IPS-18c (cell line): Measurements from ENCODE around the gene IFNLR1.

Experiments
- H3K4me3 ChIP-seq: 2 replicates; pipeline ENCODE4 v1.7.0; 2013; ENCODE audit warnings: low read depth, mild to moderate bottlenecking, low read length, moderate library complexity; ENCODE audit not compliant: insufficient read depth
- H3K9me3 ChIP-seq: one replicate; pipeline ENCODE4 v1.6.1; 2013; ENCODE audit warnings: mild to moderate bottlenecking, low read length, moderate library complexity; ENCODE audit not compliant: control insufficient read depth, insufficient read depth

Gene IFNLR1

GRCh38 chr1:24186993-24187790 lies at the start of gene IFNLR1:
Gene IFNLR1 (minus strand): TSS chr1:24187289. CDS start chr1:24187248, 41 bp downstream.
- no peaks in the 10 kb centered on the region for H3K9me3 ChIP-seq
- peak within 1 kb of the TSS; percentile 61 for H3K4me3 ChIP-seq

GRCh38 chr1:24235921-24236788 lies 49.1 kb upstream of the IFNLR1 start:
- Histone ChIP-seq H3K9me3 (peaks cover 2% of the 10 kb centered on the region), H3K4me3 (no peak overlapping the region)

- H3K9me3 ChIP-seq, result no peaks in the 10 kb centered on the region
- H3K4me3 ChIP-seq, result no peak overlapping the region
Observed at GRCh38 chr1:24233684-24234600, 46.9 kb upstream of the IFNLR1 start.

GRCh38 chr1:24231701-24232100 lies 44.6 kb upstream of the IFNLR1 start:
- Histone ChIP-seq H3K9me3 (no peaks in the 10 kb centered on the region), H3K4me3 (no peak overlapping the region)

- no peaks in the 10 kb centered on the region for H3K9me3 ChIP-seq
Observed at GRCh38 chr1:24228311-24228710, 41.2 kb upstream of the IFNLR1 start.

GRCh38 chr1:24226749-24227148 lies 39.7 kb upstream of the IFNLR1 start:
- Histone ChIP-seq H3K4me3 (no peak overlapping the region), H3K9me3 (no peaks in the 10 kb centered on the region)

More at GRCh38 chr1:24228311-24228710, 41.2 kb upstream of the IFNLR1 start:
- H3K4me3 ChIP-seq, result no peak overlapping the region

GRCh38 chr1:24224761-24225160 lies 37.7 kb upstream of the IFNLR1 start:
- H3K9me3 ChIP-seq, result no peaks in the 10 kb centered on the region
- no peak overlapping the region for H3K4me3 ChIP-seq

- H3K4me3 ChIP-seq, result no peak overlapping the region
- no peaks in the 10 kb centered on the region for H3K9me3 ChIP-seq
Observed at GRCh38 chr1:24224086-24224485, 37.0 kb upstream of the IFNLR1 start.

GRCh38 chr1:24222793-24223192 lies 35.7 kb upstream of the IFNLR1 start:
- Histone ChIP-seq H3K4me3 (no peak overlapping the region), H3K9me3 (no peaks in the 10 kb centered on the region)

- Histone ChIP-seq H3K4me3 (no peak overlapping the region), H3K9me3 (no peaks in the 10 kb centered on the region)
Observed at GRCh38 chr1:24222008-24222605, 35.0 kb upstream of the IFNLR1 start.

GRCh38 chr1:24221246-24221645 lies 34.2 kb upstream of the IFNLR1 start:
- H3K4me3 ChIP-seq, result no peak overlapping the region
- no peaks in the 10 kb centered on the region for H3K9me3 ChIP-seq

- no peak overlapping the region for H3K4me3 ChIP-seq
Observed at GRCh38 chr1:24216276-24217074, 29.4 kb upstream of the IFNLR1 start.

GRCh38 chr1:24215226-24215814 lies 28.2 kb upstream of the IFNLR1 start:
- H3K9me3 ChIP-seq, result peaks cover 7% of the 10 kb centered on the region

More at GRCh38 chr1:24216276-24217074, 29.4 kb upstream of the IFNLR1 start:
- peaks cover 7% of the 10 kb centered on the region for H3K9me3 ChIP-seq

GRCh38 chr1:24212376-24212775 lies 25.3 kb upstream of the IFNLR1 start:
- Histone ChIP-seq H3K9me3 (peaks cover 7% of the 10 kb centered on the region), H3K4me3 (no peak overlapping the region)

More at GRCh38 chr1:24215226-24215814, 28.2 kb upstream of the IFNLR1 start:
- H3K4me3 ChIP-seq, result no peak overlapping the region

- Histone ChIP-seq H3K4me3 (no peak overlapping the region), H3K9me3 (peaks cover 7% of the 10 kb centered on the region)
Observed at GRCh38 chr1:24210195-24210627, 23.1 kb upstream of the IFNLR1 start.

GRCh38 chr1:24209097-24209496 lies 22.0 kb upstream of the IFNLR1 start:
- Histone ChIP-seq H3K9me3 (peaks cover 7% of the 10 kb centered on the region), H3K4me3 (no peak overlapping the region)
